ENCODE measurements around the gene PRKD2.

DNA sequence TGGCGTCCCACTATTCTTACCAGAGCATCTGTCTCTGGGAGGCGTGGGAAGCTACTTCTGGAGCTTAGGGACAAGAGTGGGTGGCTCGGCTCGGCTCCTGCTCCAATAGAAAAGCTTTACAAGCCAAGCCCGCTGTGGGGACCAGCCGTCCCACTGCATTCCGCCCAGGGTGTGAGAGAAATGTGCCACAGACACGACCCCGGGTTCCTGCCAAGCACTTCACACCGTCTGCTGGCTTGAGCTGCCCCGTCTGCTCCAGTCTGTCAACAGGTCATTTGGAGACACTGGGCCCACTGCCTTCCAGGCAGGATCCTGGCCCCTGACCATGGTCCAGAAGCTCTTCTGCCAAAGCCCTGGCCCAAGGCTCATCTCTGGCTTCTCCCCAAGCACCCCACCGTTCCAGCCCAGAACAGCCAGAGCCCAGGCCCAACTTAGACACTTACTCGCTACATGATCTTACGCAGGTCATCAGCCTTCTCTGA, 22.4 kb upstream of the PRKD2 start:
- TF ChIP-seq TAF1 (conservative IDR thresholded peaks at IDR 0.05): no peak
- TF ChIP-seq, protein P1, sequence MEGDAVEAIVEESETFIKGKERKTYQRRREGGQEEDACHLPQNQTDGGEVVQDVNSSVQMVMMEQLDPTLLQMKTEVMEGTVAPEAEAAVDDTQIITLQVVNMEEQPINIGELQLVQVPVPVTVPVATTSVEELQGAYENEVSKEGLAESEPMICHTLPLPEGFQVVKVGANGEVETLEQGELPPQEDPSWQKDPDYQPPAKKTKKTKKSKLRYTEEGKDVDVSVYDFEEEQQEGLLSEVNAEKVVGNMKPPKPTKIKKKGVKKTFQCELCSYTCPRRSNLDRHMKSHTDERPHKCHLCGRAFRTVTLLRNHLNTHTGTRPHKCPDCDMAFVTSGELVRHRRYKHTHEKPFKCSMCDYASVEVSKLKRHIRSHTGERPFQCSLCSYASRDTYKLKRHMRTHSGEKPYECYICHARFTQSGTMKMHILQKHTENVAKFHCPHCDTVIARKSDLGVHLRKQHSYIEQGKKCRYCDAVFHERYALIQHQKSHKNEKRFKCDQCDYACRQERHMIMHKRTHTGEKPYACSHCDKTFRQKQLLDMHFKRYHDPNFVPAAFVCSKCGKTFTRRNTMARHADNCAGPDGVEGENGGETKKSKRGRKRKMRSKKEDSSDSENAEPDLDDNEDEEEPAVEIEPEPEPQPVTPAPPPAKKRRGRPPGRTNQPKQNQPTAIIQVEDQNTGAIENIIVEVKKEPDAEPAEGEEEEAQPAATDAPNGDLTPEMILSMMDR (IDR thresholded peaks at IDR 0.05; ENCODE audit: low read depth, low read length, missing input control): no peak
- TF ChIP-seq, protein P2, sequence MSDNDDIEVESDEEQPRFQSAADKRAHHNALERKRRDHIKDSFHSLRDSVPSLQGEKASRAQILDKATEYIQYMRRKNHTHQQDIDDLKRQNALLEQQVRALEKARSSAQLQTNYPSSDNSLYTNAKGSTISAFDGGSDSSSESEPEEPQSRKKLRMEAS (IDR thresholded peaks at IDR 0.05): no peak
- TF ChIP-seq, protein P3, sequence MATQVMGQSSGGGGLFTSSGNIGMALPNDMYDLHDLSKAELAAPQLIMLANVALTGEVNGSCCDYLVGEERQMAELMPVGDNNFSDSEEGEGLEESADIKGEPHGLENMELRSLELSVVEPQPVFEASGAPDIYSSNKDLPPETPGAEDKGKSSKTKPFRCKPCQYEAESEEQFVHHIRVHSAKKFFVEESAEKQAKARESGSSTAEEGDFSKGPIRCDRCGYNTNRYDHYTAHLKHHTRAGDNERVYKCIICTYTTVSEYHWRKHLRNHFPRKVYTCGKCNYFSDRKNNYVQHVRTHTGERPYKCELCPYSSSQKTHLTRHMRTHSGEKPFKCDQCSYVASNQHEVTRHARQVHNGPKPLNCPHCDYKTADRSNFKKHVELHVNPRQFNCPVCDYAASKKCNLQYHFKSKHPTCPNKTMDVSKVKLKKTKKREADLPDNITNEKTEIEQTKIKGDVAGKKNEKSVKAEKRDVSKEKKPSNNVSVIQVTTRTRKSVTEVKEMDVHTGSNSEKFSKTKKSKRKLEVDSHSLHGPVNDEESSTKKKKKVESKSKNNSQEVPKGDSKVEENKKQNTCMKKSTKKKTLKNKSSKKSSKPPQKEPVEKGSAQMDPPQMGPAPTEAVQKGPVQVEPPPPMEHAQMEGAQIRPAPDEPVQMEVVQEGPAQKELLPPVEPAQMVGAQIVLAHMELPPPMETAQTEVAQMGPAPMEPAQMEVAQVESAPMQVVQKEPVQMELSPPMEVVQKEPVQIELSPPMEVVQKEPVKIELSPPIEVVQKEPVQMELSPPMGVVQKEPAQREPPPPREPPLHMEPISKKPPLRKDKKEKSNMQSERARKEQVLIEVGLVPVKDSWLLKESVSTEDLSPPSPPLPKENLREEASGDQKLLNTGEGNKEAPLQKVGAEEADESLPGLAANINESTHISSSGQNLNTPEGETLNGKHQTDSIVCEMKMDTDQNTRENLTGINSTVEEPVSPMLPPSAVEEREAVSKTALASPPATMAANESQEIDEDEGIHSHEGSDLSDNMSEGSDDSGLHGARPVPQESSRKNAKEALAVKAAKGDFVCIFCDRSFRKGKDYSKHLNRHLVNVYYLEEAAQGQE (IDR thresholded peaks at IDR 0.05): no peak
- peak in 1 of 2 donors; percentile 9 for TF ChIP-seq RXRA (IDR thresholded peaks at IDR 0.05)
- peak; percentile 35 for TF ChIP-seq NR2F2 (IDR thresholded peaks at IDR 0.05)
- no peak for TF ChIP-seq YY1 (IDR thresholded peaks at IDR 0.05)
- no peak for TF ChIP-seq SP1 (IDR thresholded peaks at IDR 0.05)
- TF ChIP-seq, protein P4, sequence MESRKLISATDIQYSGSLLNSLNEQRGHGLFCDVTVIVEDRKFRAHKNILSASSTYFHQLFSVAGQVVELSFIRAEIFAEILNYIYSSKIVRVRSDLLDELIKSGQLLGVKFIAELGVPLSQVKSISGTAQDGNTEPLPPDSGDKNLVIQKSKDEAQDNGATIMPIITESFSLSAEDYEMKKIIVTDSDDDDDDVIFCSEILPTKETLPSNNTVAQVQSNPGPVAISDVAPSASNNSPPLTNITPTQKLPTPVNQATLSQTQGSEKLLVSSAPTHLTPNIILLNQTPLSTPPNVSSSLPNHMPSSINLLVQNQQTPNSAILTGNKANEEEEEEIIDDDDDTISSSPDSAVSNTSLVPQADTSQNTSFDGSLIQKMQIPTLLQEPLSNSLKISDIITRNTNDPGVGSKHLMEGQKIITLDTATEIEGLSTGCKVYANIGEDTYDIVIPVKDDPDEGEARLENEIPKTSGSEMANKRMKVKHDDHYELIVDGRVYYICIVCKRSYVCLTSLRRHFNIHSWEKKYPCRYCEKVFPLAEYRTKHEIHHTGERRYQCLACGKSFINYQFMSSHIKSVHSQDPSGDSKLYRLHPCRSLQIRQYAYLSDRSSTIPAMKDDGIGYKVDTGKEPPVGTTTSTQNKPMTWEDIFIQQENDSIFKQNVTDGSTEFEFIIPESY (IDR thresholded peaks at IDR 0.05): no peak
- TF ChIP-seq JUND (IDR thresholded peaks at IDR 0.05): no peak
- TF ChIP-seq, protein P5, sequence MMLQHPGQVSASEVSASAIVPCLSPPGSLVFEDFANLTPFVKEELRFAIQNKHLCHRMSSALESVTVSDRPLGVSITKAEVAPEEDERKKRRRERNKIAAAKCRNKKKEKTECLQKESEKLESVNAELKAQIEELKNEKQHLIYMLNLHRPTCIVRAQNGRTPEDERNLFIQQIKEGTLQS (IDR thresholded peaks at IDR 0.05): no peak
- no peak for TF ChIP-seq EGR1 (IDR thresholded peaks at IDR 0.05; ENCODE audit: low read depth in 2 of 2)
- TF ChIP-seq RAD21 (IDR thresholded peaks at IDR 0.05): no peak

All from liver (tissue), 3 donors.